Measurements from ENCODE around the gene LYRM1.

- TF ChIP-seq CTCF (IDR thresholded peaks at IDR 0.05) (no peak), POLR2A (IDR thresholded peaks at IDR 0.05) (no peak)
Observed at GRCh38 chr16:20931066-20931600, 30.6 kb downstream of the LYRM1 start.

Data from testis (tissue), 2 donors.